ENCODE data around the gene NIT2. TPM values are rescaled to one million over a fixed set of nuclear protein-coding genes. Genes with fewer than 3 reads are reported as not detected.

NIT2 gene
- total RNA-seq, 4 donors from 2014 or later = 13.5 to 45.2 (median 24.2) TPM

DNA sequence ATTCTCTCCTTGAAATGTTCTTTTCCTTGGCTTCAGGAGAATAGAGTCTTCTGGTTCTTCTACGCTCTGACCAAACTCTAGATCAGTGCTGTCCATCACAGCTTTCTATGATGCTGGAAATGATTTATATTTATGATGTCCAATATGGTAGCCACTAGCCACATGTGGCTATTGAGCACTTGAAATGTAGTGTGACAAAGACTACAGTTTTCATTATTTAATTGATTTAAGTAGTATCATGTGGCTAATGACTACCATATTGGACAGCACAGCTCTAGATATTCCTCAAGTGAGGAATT lies 69.6 kb downstream of the NIT2 start:
- Histone ChIP-seq H3K36me3 (no peaks in the 10 kb centered on the region), H3K27ac (no peak overlapping the region), H3K4me3 (no peak overlapping the region), H3K27me3 (no peaks in the 10 kb centered on the region), H3K9me3 (no peaks in the 10 kb centered on the region), H3K4me1 (peaks cover 29 to 30% of the 10 kb centered on the region in 2 donors)
- TF ChIP-seq, protein P1, sequence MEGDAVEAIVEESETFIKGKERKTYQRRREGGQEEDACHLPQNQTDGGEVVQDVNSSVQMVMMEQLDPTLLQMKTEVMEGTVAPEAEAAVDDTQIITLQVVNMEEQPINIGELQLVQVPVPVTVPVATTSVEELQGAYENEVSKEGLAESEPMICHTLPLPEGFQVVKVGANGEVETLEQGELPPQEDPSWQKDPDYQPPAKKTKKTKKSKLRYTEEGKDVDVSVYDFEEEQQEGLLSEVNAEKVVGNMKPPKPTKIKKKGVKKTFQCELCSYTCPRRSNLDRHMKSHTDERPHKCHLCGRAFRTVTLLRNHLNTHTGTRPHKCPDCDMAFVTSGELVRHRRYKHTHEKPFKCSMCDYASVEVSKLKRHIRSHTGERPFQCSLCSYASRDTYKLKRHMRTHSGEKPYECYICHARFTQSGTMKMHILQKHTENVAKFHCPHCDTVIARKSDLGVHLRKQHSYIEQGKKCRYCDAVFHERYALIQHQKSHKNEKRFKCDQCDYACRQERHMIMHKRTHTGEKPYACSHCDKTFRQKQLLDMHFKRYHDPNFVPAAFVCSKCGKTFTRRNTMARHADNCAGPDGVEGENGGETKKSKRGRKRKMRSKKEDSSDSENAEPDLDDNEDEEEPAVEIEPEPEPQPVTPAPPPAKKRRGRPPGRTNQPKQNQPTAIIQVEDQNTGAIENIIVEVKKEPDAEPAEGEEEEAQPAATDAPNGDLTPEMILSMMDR (IDR thresholded peaks at IDR 0.05 in 4 of 5, conservative IDR thresholded peaks at IDR 0.05 in 1 of 5) = no peak
- no peak for TF ChIP-seq POLR2A (IDR thresholded peaks at IDR 0.05)
- intact Hi-C loops (cut with DNase I; ENCODE audit: low total_unique reads) (loop anchor here (5.0 kb wide), 2 partner anchors 303 to 587 kb away; partner anchors contain the start of genes CMSS1 and TFG), in situ Hi-C loops (cut with MboI; ENCODE audit: low sequenced_read_pairs in 4 of 4) (no loop called here)
- DNase-seq = no peak
- no peak for ATAC-seq

DNA sequence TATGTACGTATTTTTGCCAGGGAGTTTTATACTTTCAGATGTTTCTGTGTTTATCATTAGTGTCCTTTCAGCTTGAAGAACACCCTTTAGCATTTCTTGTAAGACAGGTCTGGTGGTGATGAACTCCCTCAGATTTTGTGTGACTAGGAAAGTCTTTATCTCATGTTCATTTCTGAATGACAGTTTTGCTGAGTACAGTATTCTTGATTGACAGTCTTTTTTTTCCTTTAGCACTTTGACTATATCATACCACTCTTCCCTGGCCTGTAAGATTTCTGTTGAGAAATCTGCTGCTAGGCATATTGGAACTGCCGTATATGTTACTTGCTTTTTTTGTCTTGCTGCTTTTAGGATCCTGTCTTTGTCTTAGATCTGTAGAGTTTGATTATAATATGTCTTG lies 72.6 kb downstream of the NIT2 start:
- H3K4me1 ChIP-seq = peaks cover 14 to 18% of the 10 kb centered on the region in 2 donors
- intact Hi-C loops (cut with DNase I; ENCODE audit: low total_unique reads) (no loop called here), in situ Hi-C loops (cut with MboI; ENCODE audit: low sequenced_read_pairs in 4 of 4) (no loop called here)
- DNase-seq (no peak), ATAC-seq (no peak)
- H3K27me3 ChIP-seq = no peaks in the 10 kb centered on the region
- H3K36me3 ChIP-seq = no peaks in the 10 kb centered on the region
- H3K9me3 ChIP-seq = no peaks in the 10 kb centered on the region
- H3K27ac ChIP-seq = no peak overlapping the region
- TF ChIP-seq, protein P1 (IDR thresholded peaks at IDR 0.05 in 4 of 5, conservative IDR thresholded peaks at IDR 0.05 in 1 of 5) = no peak
- TF ChIP-seq POLR2A (IDR thresholded peaks at IDR 0.05) = no peak
- H3K4me3 ChIP-seq = no peak overlapping the region

DNA sequence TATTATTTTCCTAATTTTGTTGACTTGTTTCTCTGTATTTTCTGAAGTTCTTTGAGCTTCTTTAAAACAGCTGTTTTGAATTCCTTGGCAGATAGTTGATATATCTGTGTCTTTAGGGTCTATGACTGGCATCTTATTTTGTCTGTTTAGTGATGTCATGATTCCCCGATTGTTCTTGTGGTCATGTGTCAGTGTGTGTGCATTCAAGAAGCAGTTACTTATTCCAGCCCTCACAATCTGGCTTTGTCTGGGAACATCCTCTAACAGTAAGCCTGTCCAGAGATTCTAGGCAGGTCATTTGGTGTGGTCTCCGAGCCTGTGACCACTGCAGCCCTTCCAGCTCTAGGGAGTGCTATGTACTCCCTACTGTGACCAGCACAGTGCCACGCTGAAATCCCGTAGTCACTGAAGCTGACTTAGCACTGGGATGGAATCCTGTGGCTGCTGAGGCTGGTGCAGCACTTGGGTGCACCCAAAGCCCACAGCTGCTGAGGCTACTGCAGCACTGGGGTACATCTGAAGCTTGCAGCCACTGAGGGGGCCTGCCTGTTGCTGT lies 73.5 kb downstream of the NIT2 start:
- H3K9me3 ChIP-seq = no peaks in the 10 kb centered on the region
- intact Hi-C loops (cut with DNase I; ENCODE audit: low total_unique reads) = no loop called here
- peaks cover 12 to 16% of the 10 kb centered on the region in 2 donors for H3K4me1 ChIP-seq
- H3K36me3 ChIP-seq = no peaks in the 10 kb centered on the region
- no peak for ATAC-seq
- H3K27ac ChIP-seq = no peak overlapping the region
- TF ChIP-seq, protein P1 (IDR thresholded peaks at IDR 0.05 in 4 of 5, conservative IDR thresholded peaks at IDR 0.05 in 1 of 5) = no peak
- TF ChIP-seq POLR2A (IDR thresholded peaks at IDR 0.05) = no peak
- in situ Hi-C loops (cut with MboI; ENCODE audit: low sequenced_read_pairs in 4 of 4) = no loop called here
- no peaks in the 10 kb centered on the region for H3K27me3 ChIP-seq
- H3K4me3 ChIP-seq = no peak overlapping the region
- DNase-seq = no peak

Other genes with a start within 250 kb of the NIT2 start
- 100 to 1,000 TPM in 2 of 4 donors, 10 to 100 TPM in 2; 87.1 to 115 (median 99.6) TPM for gene FILIP1L, start 220.3 kb upstream of the NIT2 start, total RNA-seq
- gene TBC1D23, start 73.8 kb upstream of the NIT2 start, total RNA-seq = 10 to 100 TPM; 14.2 to 56.4 (median 45.0) TPM
- 10 to 100 TPM; 57.6 to 82.2 (median 64.3) TPM for gene TOMM70, start 66.3 kb downstream of the NIT2 start, total RNA-seq
- gene LNP1, start 66.8 kb downstream of the NIT2 start, total RNA-seq = 1 to 10 TPM; 1.1 to 3.7 (median 1.9) TPM
- gene TMEM45A, start 157.9 kb downstream of the NIT2 start, total RNA-seq = 1 to 10 TPM; 3.5 to 7.0 (median 4.1) TPM